ENCODE data around the gene MS4A8.
A peak's percentile ranks its signal among the peaks of the same experiment; 100 is the strongest.
"Not testable (repeated sequence)": the region's sequence is repeated elsewhere in the genome, so short reads cannot be mapped to it uniquely, and the experiment has no call there.

Gene MS4A8

GRCh38 chr11:60725592-60725991, 26.2 kb downstream of the MS4A8 start:
- no peak for DNase-seq

GRCh38 chr11:60731586-60731985, 32.2 kb downstream of the MS4A8 start:
- no peak for DNase-seq

GRCh38 chr11:60734279-60734678, 34.9 kb downstream of the MS4A8 start:
- no peak for DNase-seq

DNA sequence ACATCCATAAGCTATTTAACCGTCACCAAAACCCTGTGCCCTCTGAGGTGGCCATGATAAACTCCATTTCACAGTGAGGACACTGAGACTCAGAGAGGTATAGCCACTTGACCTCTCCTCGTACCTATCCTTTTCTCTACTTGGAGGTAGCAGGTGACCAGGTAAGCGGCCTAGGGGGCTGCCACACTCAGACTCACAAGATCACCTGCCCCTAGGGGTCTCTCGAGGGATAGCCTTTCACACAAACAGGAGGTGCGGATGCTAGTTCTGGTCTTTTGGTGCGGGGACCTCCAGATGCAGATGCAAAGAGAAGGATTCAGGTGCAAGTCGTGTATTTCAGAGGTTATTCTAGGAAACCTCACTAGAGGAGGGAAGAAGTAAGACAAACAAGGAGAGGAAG, 39.7 kb downstream of the MS4A8 start:
- no peak for DNase-seq

GRCh38 chr11:60740573-60740972, 41.2 kb downstream of the MS4A8 start:
- no peak for DNase-seq

- DNase-seq = no peak
Observed at GRCh38 chr11:60741421-60741820, 42.0 kb downstream of the MS4A8 start.

DNA sequence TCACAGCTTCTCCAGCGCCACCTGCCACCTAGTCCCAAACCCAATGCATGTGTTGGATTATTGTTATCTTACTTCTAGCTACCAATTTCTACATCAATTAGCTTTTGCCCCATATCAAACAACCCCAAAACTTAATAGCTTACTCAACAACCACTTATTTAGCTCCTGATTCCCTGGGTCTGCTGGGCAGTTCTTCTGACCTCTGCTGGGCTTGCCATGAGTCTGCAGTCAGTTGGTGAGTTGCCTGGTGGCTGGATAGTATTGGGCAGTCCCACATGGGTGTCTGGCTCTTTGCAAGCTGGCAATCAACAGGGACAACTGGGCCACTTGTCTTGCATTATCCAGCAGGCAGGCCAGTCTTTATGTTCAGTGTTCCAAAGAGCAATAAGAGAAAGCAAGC, 43.6 kb downstream of the MS4A8 start:
- no peak for DNase-seq

- DNase-seq = no peak
Observed at GRCh38 chr11:60744114-60744513, 44.7 kb downstream of the MS4A8 start.

GRCh38 chr11:60747359-60747873, 48.0 kb downstream of the MS4A8 start:
- DNase-seq = no peak

- DNase-seq = no peak
Observed at GRCh38 chr11:60748225-60748624, 48.8 kb downstream of the MS4A8 start.

GRCh38 chr11:60748821-60749220, 49.4 kb downstream of the MS4A8 start:
- DNase-seq = no peak

DNA sequence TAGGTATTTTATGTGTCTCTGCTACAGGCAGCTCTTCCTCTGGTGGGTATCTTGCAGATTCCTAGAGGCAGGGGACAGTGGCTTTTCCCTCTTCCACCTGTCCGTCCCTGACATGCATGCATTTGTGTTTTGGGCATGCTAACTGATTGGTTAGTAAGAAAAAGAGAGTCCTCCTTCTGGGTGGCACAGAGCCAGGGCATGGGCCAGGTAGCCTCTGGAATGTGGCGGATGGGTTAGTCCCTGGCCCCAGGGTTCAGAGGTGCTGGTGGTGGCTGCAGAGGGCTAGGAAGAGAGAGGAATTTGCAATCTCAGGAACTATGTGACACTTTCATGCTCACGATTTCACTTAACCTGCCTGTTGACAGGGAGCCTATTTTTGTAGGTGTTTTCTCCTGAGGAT, 51.5 kb downstream of the MS4A8 start:
- no peak for DNase-seq

GRCh38 chr11:60753309-60753708, 53.9 kb downstream of the MS4A8 start:
- DNase-seq = no peak

DNA sequence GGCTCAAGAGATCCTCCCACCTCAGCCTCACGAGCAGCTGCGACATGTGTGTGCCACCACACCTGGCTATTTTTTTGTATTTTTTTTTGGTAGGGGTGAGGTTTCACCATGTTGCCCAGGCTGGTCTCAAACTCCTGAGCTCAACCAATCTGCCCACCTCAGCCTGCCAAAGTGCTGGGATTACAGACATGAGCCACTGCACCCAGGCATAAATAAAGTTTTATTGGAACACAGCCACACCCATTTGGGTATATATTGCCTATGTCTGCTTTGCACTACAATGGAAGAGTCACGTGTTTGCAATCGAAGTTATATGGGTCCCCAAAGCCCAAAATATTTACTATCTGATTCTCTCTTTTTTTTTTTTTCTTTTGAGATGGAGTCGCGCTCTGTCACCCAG, 55.5 kb downstream of the MS4A8 start:
- no peak for DNase-seq

DNA sequence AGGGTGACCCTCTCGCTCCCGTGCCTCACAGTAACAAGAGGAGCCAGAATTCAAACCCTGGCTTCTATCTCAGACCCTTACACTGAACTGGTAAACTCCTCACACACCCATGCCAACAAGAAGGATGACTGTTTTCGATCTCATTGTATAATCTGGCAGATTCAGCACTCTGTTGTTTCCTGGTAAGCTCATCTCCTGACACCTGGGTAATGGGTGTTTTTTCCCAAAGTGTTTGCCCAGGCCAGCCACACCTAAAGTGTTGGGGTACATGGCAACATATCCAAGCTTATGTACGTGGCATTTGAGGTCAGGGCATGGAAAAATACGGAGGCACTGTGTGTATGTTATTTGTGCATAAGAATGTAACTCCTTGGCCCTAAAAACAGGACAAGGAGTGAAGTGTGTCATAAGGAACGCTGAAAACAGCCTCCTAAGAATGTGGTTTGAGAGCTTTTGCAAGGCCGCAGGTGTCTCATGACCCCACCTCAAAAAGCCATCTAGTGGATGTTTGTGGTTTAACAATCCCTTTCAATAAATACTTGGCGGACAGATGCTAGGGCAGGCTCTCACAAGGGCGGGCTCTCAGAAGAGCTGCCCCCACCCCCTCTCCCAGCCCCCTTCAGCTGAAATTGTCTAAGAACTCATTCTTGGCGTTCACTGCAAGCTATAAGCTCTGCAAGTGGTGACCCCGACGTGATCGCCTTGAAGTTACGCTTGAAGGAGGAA, 57.1 kb downstream of the MS4A8 start, which contains the start of gene MS4A15:
MS4A15 (plus strand) TSS at position 561 of the 726 bp plus-strand sequence. CDS start 6,867 bp downstream, outside the sequence.
- no peak for DNase-seq

DNA sequence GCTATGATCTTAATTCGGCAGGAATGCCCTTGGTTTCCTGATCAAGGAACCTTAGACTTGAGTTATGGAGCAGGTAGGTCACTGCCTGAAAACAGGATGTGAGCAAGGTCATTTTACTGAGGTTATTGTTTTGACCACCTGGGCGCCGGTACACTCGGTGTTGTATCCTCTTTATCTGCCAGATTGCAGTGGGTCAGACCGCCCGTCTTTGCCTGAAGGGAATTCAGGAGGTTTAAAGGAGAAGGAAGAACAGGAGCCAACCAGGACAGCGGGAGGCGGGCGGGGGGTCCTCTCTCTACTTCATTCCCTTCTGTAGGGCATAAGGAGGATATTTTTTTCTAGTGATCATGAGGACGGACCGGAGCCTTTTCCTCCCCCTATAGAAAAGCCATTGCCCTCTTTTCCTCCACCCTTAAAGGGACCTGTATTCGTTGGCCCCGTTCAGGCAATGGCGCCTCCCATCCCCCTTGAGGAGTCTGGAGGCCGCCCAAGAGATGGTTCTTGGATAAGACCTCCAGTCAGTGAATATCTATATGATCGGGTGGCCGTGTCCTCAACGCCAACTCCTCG, 57.9 kb downstream of the MS4A8 start:
- DNase-seq = no peak

DNA sequence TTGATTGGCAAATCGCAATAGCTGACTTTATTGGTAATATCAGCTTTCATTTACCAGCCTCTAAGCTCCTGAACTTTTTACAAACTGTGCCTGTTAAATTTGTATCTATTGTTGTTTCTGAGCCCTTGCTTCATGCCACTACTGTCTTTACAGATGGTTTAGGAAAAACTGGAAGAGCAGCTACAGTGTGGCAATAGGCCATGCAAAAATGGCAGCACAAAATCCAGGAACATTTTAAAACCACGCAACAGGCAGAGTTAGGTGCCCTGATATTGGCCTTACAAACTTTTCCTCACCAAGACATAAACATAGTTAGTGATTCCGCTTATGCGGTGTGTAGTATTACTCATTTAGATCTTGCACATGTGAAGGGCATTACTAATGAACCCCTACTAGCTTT, 59.3 kb downstream of the MS4A8 start:
- not testable (repeated sequence) for DNase-seq

GRCh38 chr11:60759438-60760225, 60.2 kb downstream of the MS4A8 start:
- peak in 1 of 2 donors; percentile 14 for DNase-seq

- DNase-seq = no peak
Observed at GRCh38 chr11:60761436-60762190, 62.2 kb downstream of the MS4A8 start.

GRCh38 chr11:60762851-60763691, 63.7 kb downstream of the MS4A8 start:
- no peak for DNase-seq

GRCh38 chr11:60763692-60764369, 64.4 kb downstream of the MS4A8 start:
- no peak for DNase-seq
